T-helper 1 cell treated with Interleukin-12 subunit alpha and Interleukin-12 subunit beta and Interleukin-4 antibody, amounts not matched to agents 30 ng/mL and 1 ng/mL, for 36 hours (primary cell): ENCODE data around the gene PTGDS. TPM values are rescaled to one million over a fixed set of nuclear protein-coding genes. Genes with fewer than 3 reads are reported as not detected.

Source experiments
- intact Hi-C: fragments of 100-400 bp; cut with micrococcal nuclease; formaldehyde crosslinking; loops from one replicate; pipeline ENCODE4 v1.15.1; 2024
- total RNA-seq: library from RNA; stranded (reverse); gene quantifications from 2 replicates; pipeline ENCODE4 v1.2.3, GENCODE V29; 2022

The PTGDS gene
- total RNA-seq, 1 donor from 2014 or later = 5.2 TPM

- intact Hi-C loops = no loop called here
Measured at GRCh38 chr9:136945333-136946227, 31.7 kb upstream of the PTGDS start.

GRCh38 chr9:136946228-136947027, 30.9 kb upstream of the PTGDS start:
- intact Hi-C loops = no loop called here

- intact Hi-C loops = no loop called here
Measured at GRCh38 chr9:136947028-136947891, 30.0 kb upstream of the PTGDS start.

- intact Hi-C loops = no loop called here
Measured at GRCh38 chr9:136947955-136948510, 29.3 kb upstream of the PTGDS start.

- intact Hi-C loops = no loop called here
Measured at GRCh38 chr9:136949239-136949816, 28.0 kb upstream of the PTGDS start.

GRCh38 chr9:136949817-136950655, 27.3 kb upstream of the PTGDS start:
- intact Hi-C loops = loop anchor here (1.0 to 2.0 kb wide), 3 partner anchors 28 to 85 kb away; partner anchors contain the start of gene PAXX

GRCh38 chr9:136950656-136951276, 26.5 kb upstream of the PTGDS start:
- intact Hi-C loops = loop anchor here (1.0 to 2.0 kb wide), 3 partner anchors 28 to 84 kb away; partner anchors contain the start of gene PAXX

- intact Hi-C loops = loop anchor here (2.0 kb wide), 1 partner anchor 83 kb away; no protein-coding TSS in a partner anchor
Measured at GRCh38 chr9:136951541-136952320, 25.6 kb upstream of the PTGDS start, which contains the start of gene LCN12. TSS of gene LCN12 (plus strand) at chr9:136952273. CDS start at chr9:136952328, 55 bp downstream.

GRCh38 chr9:136952321-136952850, 24.9 kb upstream of the PTGDS start:
- intact Hi-C loops = no loop called here

- intact Hi-C loops = no loop called here
Measured at GRCh38 chr9:136952876-136953770, 24.2 kb upstream of the PTGDS start.

- intact Hi-C loops = no loop called here
Measured at GRCh38 chr9:136953771-136954269, 23.5 kb upstream of the PTGDS start.

GRCh38 chr9:136954270-136955083, 22.8 kb upstream of the PTGDS start:
- intact Hi-C loops = no loop called here

GRCh38 chr9:136955202-136955942, 21.9 kb upstream of the PTGDS start:
- intact Hi-C loops = no loop called here

GRCh38 chr9:136955943-136956335, 21.4 kb upstream of the PTGDS start:
- intact Hi-C loops = no loop called here

- intact Hi-C loops = no loop called here
Measured at GRCh38 chr9:136956604-136957003, 20.7 kb upstream of the PTGDS start.
